NOMO-1 treated with DMSO at 0.1 percent for 48 hours (cell line): ENCODE measurements around the gene CDK5R1.
A peak's percentile ranks its signal among the peaks of the same experiment; 100 is the strongest.

Experiments used
- DNase-seq: peaks from one replicate; lab custom pipeline; 2025; ENCODE audit not compliant: unreplicated experiment; lab: John Stamatoyannopoulos, UW

The CDK5R1 gene

DNA sequence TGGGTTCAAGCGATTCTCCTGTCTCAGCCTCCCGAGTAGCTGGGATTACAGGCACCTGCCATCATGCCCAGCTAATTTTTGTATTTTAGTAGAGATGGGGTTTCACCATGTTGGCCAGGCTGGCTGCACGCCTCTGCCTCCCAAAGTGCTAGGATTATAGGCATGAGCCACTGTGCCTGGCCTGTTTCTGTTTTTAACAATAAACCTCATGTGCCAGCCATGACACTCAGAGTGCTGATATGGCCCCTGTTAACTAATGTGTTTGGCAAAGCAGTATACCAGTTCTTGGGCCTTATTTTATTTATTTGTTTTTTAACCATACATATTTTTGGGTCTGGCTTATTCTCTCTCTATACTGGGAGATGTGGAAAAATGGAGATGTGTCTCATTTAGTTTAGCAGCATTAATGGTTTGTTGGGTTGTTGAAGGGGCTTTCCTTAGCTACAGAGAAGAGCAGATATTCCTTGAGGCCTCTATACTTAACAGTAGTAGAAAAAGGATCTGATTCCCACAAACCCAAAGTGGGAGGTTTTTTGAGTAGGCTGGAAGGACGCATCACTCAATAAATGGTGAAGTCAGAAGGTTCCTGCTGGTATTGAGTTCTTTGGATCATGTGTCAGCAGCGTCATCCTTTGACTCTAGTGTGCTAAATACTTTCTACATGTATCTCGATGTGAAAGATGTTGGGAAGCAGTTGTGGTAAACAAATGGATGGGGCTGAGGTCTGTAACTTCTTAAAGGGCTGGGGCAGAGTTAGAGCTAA, 16.2 kb upstream of the CDK5R1 start:
- DNase-seq = no peak

DNA sequence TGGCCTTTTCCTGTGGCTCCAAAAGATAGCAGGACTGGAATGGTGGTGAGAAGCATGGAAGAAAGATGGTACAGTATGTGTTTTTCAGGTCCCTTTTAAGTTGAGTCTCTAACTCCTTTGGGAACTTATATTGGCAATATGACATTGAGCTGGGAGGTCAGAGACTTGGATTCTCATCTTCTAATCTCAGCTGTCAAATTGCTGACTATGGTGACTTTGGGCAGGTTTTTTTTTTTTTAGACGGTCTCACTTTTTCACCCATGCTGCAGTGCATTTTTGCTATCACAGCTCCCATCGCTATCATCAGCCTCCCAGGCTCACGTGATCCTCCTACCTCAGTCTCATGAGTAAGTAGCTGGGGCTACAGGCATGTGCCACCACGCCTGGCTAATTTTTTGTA, 15.1 kb upstream of the CDK5R1 start:
- no peak for DNase-seq

DNA sequence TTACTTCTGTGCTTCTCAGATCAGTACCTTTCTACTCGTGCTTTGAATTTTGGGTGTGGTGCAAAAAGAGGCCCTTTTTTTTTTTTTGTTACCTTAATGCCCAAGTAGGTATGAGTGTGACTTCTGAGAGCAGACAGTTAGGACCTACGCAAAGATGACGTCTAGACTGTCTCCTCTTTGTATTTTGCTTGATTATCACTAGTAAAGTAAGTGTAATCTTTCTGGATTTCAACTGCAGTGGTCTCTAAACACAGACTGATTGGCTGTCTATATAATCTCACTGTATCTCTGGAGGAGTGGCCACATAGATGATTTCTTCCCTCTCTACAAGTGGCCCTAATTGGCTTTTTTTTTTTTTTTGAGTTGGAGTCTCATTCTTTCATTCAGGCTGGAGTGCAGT, 11.5 kb upstream of the CDK5R1 start:
- DNase-seq = no peak

DNA sequence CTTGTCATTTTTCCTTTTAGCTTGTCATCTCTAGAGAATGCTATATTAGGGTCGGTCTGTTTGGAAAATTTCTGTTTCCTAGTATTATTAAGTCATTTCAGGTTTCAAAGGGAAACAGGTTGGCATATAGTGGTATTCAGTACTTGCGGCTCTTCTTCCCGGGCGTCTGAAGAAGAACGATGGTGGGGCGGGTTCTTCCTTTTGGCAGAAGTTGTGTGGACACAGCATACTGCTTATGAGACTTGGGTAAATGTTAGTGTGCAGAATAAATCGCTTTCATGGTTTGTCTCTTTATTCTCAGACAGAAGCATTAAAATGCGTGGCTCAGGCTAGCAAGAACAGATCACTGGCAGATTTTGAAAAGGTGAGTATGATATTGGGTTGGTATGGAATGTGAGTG, 9.6 kb upstream of the CDK5R1 start:
- no peak for DNase-seq

DNA sequence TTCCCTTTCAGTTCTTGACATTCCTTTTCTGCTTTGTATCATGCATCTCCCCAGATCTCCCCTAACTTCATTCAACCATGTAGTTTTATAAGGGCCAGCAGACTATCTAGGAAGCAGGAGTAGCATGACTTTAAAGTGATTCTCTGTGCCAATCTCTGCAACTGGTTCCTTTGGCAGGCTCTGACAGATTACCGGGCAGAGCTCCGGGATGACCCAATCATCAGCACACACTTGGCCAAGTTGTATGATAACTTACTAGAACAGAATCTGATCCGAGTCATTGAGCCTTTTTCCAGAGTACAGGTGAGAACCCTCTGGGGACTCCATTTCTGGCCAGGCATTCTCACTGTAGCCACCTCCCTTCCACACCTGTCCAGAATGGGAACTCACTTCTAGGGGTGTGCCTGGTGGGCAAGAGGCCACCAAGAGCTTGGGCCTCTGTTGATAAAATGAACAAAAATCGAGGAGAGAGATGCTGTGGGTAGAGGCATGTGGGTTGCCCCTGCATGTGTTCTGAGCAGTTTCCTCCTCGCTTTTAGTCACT, 7.6 kb upstream of the CDK5R1 start:
- DNase-seq = no peak

DNA sequence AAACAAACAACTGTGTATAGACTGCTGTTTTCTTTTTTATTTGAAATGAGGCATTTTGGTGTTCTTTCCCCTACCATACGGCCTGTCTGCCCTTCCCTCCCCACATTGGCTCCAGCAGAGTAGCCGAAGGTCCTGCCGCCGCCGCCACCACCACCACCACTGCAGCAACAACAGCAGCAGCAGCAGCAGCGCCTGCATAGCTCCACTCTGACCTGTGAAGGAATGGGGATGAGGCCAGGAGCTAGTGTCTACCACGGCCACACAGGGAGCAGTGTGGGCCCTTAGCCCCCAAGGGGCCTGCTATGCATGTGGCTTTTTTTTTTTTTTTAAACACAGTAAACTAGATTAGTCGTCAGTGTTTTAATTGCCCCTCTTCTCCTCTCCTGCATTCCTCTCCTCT, 5.6 kb upstream of the CDK5R1 start:
- no peak for DNase-seq

DNA sequence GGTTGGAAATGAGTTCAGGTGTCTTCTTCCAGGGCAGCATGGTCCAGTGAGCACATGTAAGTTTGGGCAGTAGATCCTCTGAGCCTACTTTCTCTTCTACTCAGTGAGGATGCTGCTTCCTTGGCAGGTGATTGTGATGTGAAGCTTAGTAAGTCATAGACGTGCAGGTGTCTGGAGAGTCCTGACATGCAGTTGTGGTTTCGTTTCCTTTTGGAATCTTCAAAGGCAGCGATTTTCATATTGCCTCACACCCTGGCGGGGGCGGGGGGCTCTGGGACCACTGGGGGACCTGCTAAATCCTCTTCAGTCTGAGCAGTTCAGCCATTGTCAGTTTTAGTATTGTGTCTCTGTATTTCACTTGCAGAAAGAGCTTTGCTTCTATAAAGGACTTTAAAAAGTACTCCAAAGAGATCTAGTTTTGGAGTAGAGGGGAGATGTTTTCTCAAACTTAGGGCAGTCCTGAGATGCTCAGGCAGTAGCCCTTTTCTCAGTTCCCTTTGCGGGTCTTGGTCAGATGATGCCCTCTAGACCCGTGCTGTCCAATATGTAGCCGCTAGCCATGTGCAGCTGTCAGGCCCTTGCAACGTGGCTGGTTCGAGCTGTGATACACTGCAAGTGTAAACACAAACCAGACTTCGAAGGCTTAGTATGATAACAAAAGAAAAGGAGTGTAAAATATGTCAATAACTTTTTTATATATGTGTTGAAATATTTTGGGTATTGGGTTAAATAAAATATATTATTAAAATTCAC, 4.0 kb upstream of the CDK5R1 start:
- no peak for DNase-seq

DNA sequence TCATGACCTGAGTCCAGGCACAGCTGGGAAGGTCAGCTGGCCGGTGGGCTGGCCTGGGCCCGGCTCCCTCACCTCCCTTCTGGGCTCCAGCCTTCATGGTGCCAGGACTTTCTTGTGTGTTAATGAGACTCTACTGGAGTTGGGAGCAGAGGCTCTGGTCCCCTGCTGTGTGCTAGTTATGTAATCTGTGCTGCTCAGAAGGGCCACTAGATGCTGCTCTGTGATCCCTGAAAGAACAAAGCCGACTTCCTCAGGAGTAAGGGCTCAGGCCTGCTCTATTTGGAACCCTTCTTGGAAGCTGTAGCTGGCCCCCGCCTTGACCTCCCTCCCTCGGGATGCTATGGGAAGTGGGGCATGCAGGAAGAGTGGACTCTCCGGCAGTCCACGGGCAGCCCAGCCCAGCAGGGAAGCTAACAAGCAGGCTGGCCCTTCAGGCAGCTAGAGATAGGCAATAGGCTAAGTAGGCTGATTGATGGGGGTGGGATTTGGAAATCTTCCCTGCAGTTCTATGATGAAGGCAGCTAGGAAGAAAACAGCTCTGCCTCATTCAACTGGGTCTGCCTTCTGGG, 3.3 kb upstream of the CDK5R1 start:
- DNase-seq = peak; percentile 58

DNA sequence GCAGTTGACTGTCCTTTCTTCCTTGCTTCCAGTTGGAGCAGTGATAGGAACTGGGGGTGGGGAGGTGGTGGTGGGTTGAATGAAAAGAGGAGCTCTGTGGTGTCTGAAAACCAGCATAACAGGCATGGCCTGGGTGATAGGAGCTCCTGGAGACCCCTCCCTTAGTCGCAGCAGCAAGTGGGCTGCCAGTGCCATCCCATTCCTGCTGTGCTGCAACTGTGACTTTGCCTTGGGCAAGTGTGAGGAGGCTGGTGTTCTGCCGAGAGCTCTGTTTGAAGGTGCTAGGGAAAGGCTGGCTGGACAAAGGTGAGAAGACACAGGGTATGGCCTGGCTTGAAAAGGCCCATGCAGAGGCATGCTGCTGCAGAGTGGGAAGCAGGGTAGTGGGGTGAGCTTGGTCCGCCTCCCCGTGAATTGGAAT, 2.7 kb upstream of the CDK5R1 start:
- no peak for DNase-seq

DNA sequence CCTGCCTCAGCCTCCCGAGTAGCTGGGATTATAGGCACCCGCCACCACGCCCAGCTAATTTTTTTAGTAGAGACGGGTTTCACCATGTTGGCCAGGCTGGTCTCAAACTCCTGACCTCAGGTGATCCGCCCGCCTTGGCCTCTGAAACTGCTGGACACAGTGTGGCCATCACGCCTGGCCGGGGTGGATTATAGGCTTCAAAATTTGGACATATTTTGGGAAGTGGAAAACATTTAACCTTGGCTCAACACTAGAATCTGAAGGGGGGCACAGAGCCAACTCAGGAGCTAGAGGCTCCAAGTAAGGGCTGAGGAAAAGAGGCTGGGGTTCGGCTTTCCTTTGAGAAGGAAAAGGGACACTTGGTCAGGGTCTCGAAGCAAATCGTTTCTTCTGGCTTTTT, 2.2 kb upstream of the CDK5R1 start:
- no peak for DNase-seq

DNA sequence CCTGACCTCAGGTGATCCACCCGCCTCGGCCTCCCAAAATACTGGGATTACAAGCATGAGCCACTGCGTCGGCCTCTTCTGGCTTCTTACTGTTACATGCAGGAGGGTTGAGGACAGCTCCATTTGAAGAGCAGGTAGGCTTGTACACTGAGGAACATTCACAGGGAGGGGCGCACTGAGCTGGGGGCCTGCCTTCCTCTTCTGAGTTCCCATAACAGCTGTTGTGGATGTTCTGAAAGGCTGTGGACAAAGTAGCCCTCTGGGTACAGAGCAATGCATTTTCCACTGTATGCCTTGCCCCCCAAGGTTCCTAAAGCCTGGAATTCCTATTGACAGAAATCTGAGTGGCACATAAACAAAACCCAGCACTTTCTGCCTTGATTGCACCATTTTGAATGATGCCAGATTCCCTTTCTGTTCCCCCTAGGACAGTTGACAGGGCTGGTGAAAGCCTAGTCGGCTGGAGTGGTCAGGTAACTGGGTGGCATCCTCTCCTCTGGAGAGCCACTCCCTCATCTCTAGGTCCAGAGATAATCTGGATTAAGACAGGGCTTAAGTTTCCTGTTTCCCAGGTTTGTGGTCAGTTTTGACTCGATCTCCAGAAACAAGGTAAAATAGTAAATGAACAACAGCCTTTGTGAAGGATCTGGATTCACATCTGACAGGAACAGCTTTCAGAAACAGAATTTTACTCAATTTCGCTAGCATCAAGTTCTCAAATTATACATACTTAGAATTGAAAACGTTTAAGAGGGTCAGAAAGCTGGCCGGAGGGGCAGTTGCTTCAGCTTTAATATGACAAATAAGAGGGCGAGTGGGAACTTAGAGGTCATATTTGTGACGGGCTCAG, 1.3 kb upstream of the CDK5R1 start:
- DNase-seq = no peak

DNA sequence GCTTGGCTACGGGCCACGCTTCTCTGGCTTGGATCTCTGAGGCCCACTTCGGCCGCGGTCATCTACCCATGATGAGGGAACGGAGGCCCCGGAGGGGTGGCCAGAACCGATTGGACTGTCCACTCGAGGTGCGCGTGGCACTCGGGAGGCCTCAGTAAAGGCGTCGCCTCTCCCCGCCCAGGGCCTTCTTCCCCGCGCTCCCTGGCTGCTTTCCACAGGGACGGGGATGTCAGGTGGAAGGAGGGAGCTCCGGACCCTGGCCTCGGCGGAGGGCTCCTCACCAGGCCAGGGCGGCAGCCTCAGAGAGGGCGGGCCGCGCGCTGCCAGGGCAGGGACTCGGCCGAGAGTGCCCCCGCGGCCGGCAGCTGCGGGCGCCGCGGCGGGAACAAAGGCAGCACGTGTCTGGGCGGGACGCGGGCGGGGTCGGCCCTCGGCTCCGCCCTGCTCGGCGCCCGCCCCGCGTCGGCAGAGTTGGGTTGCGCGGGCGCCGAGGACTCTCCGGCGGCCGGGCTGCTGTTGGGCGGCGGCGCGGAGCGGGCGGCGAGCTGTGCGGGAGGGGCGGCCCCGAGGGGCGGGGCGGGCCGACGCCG, 587 bp upstream of the CDK5R1 start:
- DNase-seq = peak; percentile 59

DNA sequence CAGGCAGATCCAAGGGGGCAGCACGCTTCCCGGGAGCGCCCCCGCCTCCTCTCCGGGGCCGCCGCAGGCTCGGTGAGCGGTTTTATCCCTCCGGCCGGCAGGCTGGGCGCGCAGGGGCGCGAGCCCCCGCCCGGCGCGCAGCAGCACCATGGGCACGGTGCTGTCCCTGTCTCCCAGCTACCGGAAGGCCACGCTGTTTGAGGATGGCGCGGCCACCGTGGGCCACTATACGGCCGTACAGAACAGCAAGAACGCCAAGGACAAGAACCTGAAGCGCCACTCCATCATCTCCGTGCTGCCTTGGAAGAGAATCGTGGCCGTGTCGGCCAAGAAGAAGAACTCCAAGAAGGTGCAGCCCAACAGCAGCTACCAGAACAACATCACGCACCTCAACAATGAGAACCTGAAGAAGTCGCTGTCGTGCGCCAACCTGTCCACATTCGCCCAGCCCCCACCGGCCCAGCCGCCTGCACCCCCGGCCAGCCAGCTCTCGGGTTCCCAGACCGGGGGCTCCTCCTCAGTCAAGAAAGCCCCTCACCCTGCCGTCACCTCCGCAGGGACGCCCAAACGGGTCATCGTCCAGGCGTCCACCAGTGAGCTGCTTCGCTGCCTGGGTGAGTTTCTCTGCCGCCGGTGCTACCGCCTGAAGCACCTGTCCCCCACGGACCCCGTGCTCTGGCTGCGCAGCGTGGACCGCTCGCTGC, 832 bp downstream of the CDK5R1 start:
- no peak for DNase-seq

DNA sequence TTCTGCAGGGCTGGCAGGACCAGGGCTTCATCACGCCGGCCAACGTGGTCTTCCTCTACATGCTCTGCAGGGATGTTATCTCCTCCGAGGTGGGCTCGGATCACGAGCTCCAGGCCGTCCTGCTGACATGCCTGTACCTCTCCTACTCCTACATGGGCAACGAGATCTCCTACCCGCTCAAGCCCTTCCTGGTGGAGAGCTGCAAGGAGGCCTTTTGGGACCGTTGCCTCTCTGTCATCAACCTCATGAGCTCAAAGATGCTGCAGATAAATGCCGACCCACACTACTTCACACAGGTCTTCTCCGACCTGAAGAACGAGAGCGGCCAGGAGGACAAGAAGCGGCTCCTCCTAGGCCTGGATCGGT, 1.4 kb downstream of the CDK5R1 start:
- DNase-seq = no peak

DNA sequence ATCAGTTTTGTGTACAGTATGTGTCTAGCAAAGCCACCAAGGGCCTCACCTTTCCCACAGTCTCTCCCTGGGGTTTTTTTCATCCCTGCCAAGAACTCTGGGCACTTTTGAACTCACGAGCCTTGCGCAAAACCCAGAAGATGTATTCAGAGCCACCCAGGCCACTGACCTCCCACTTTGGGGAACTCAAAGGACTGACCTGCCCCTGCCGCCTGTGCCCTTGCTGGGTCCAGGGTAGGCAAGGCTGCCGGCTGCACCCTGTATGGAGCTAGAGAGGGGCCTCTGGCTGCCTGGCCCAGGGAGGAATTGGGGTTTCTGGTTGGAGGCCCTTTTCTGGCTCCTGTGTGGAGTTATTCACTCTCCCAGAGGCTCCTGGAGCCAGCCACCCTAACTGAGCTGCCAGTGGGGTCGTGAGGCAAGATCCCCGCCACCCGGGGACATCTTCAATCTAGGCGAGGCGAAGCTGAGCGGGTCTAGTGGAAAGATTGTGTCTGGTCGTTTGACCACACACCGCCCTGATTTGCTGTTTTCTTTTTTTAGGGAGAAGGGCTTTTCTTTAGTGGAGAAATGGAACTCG, 1.9 kb downstream of the CDK5R1 start:
- DNase-seq = no peak

DNA sequence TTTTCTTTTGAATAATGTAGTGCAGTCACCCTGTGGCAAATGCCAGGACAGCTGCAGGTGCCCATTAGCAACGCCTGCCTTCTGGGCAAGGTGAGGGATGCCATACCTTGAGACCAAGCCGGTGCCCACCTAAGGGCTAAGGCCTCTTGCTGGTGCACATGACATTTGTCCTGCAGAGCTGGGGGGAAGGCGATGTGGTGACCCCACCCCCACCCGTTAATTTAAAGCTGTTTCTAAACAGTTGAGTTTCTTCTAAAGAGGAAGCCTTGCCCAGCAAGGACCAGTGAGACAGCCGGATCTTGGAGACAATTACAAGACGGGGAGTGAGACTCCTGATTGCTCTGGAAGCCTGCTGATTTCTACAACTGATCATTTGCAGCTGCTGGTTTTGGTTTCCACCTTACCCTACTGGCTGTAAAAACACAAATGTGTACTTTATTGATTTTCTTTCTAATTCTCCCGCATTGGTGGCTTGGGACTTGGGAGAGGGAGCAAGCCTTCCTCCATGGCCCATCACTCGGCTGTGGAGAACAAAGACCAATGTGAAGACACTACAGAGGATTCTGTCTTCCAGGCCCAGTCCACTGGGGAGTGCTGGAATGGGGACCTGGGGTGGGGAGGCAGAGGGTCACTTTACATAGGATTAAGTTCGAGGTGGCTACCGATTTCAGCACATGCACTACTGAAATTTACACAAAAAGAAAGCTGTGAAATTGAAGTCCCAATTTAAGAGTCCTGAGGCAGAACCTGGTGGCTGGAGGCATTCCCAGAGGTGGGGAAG, 2.7 kb downstream of the CDK5R1 start:
- peak; percentile 6 for DNase-seq

DNA sequence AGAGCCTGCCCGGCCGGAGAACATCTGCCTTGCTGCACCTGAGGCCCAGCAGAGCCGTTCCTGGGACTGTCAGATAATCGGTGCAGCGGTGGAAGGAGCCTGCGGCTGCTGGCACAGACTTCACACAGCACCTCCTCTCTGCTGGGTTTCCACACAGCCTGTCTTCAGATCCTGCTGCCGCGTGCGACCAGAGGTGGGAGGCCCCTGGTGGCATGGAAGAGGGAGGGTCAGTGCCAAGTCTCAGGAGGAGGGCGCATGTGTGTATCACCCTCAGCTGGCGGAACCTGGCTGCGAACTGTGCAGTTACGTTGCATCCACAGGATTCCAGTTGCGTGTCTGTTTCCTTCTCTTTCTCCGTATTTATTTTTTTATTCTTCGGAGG, 3.3 kb downstream of the CDK5R1 start:
- no peak for DNase-seq

DNA sequence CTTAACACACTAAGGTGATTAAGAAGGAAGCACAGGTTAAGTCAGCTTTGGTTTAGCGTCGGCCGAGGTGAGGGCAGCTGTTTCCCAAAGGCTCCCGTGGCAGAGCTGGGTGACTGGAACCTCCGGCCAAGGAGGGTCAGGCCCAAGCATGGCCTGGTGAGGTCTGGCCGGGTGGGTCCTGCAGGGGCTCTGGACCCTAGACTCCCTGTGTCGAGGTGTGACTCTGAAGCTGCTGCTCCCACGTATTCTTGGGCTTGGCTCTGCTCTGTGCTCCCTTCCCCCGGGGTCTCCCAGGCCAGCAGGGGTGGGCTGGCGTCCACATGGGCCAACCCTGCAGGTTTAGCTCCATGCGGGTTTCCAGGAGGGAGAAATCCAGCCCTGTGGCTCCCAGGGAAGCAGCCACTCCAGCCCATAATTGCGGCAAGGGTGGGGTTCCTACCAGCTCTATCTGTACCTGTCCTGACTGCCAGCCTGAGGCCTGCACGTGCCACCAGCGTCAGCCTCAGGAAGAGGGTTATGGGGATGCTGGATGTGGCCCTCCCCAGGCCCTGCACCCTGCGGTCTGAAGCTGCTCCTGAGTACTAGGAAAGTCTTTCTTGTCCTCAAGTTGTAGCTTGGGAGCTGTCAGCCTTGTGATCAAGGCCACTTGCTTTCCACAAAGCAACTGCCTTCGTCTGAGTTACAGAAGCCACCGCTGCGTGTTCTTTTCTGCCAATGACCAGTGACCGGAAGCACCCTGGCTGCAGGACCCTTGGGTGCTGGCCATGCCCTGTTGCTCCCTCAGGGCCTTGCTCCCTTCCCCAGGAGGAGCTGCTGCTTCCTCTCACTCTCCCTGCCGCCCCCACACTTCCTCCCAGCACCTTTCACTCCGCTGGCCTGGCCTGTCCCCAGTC, 4.8 kb downstream of the CDK5R1 start:
- DNase-seq = no peak
